ENCODE data around the gene CD300LD.
"Not testable (repeated sequence)": the region's sequence is repeated elsewhere in the genome, so short reads cannot be mapped to it uniquely, and the experiment has no call there.

The CD300LD gene

DNA sequence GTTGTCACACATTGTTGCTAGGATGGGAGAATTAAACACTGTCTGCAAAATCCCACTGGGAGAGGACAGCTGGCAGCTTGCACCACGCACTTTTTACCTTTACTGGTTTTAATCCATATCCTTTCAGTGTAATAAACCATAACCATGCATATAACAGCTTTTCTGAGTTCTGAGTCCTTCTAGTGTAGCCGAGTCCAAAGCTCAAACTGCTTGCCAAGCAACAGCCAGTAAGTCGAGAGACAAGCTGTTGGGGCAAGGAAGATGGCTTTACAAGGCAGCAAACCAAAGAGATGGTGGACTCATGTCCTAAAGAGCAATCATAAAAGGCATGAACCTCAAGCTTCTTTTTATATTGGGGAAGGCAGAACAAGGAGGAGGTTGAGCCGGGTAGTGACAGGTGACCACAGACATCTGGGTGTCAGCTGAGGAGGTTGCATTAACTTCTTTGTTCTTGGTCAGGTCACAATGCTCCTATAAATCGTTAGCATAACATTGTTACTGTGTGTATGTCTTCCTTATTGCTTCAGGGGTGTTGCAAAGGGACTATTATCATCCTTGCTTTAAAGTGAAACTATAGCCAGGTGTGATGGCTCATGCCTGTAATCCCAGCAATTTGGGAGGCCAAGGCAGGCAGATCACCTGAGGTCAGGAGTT, 17.5 kb downstream of the CD300LD start:
- H3K27me3 ChIP-seq (ENCODE audit: insufficient read depth, low read length, poor library complexity), result no peaks in the 10 kb centered on the region
- H3K23ac ChIP-seq (ENCODE audit: low read length), result no peak overlapping the region
- H3K4me3 ChIP-seq (ENCODE audit: low read length), result no peak overlapping the region

DNA sequence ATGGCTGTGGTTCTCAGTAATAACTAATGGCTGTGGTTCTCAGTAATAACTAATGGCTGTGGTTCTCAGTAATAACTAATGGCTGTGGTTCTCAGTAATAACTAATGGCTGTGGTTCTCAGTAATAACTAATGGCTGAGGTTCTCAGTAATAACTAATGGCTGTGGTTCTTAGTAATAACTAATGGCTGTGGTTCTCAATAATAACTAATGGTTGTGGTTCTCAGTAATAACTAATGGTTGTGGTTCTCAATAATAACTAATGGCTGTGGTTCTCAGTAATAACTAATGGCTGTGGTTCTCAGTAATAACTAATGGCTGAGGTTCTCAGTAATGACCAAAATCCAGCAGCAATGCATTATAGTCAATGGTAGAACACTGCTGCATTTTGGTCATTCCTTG, 18.4 kb downstream of the CD300LD start:
- H3K18ac ChIP-seq (ENCODE audit: low read length); H2AK5ac ChIP-seq (ENCODE audit: low read length); H2BK5ac ChIP-seq (ENCODE audit: low read length); H3K36me3 ChIP-seq (ENCODE audit: control insufficient read depth, insufficient read depth, low read length); H3K79me1 ChIP-seq (ENCODE audit: low read length); H4K8ac ChIP-seq (ENCODE audit: low read depth, low read length); H3K27me3 ChIP-seq (ENCODE audit: insufficient read depth, low read length, poor library complexity); H2BK120ac ChIP-seq (ENCODE audit: low read depth, low read length); H3K9ac ChIP-seq (ENCODE audit: low read length); H3K4me3 ChIP-seq (ENCODE audit: low read length); H3K4ac ChIP-seq (ENCODE audit: low read depth, low read length); H3K27ac ChIP-seq (ENCODE audit: low read depth, low read length); H3K4me2 ChIP-seq (ENCODE audit: low read length); H3K56ac ChIP-seq (ENCODE audit: low read length); H2BK15ac ChIP-seq (replicated peaks; ENCODE audit: low read depth); H3K23ac ChIP-seq (ENCODE audit: low read length); H3K4me1 ChIP-seq (ENCODE audit: control insufficient read depth, low read depth, low read length); H4K5ac ChIP-seq (ENCODE audit: low read length); DNase-seq; H3K79me2 ChIP-seq (ENCODE audit: control insufficient read depth, insufficient read depth, low read length): not testable (repeated sequence)

More for the DNA sequence above, 17.5 kb downstream of the CD300LD start:
- Histone ChIP-seq H3K18ac (ENCODE audit: low read length) (no peak overlapping the region), H3K36me3 (ENCODE audit: control insufficient read depth, insufficient read depth, low read length) (no peaks in the 10 kb centered on the region), H4K8ac (ENCODE audit: low read depth, low read length) (no peak overlapping the region), H4K5ac (ENCODE audit: low read length) (no peak overlapping the region), H2BK15ac (replicated peaks; ENCODE audit: low read depth) (no peak overlapping the region), H3K9ac (ENCODE audit: low read length) (no peak overlapping the region), H2BK5ac (ENCODE audit: low read length) (no peak overlapping the region), H3K4ac (ENCODE audit: low read depth, low read length) (no peak overlapping the region), H3K4me1 (ENCODE audit: control insufficient read depth, low read depth, low read length) (no peaks in the 10 kb centered on the region), H3K79me2 (ENCODE audit: control insufficient read depth, insufficient read depth, low read length) (no peaks in the 10 kb centered on the region), H3K4me2 (ENCODE audit: low read length) (no peak overlapping the region), H2AK5ac (ENCODE audit: low read length) (no peak overlapping the region), H3K27ac (ENCODE audit: low read depth, low read length) (no peak overlapping the region), H2BK120ac (ENCODE audit: low read depth, low read length) (no peak overlapping the region), H3K56ac (ENCODE audit: low read length) (no peak overlapping the region), H3K79me1 (ENCODE audit: low read length) (no peaks in the 10 kb centered on the region)
- no CpG with 5 or more reads among the region's 5 CpGs for WGBS (ENCODE audit: extremely low coverage, insufficient coverage, low lambda C conversion rate)
- no peak for DNase-seq

DNA sequence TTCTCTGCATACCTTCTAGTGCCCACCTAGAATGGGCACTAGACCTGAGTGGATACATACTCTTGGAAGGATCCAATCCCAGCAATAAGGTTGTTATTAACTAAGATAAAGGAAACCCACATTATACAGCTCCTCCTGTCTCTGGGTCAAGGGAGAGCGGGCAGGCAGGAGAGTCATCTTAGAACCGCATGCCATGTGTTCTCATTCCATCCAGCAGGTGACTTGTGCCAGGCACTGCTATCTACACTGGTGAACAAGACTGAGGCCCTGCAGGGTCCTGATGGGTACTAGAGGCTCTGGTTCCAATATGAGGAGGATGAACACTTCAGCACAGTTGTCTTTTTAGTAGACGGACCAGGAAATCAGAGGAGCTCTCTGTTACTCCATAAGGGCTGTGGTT, 18.9 kb downstream of the CD300LD start:
- Histone ChIP-seq H3K4me1 (ENCODE audit: control insufficient read depth, low read depth, low read length) (no peaks in the 10 kb centered on the region), H3K4me3 (ENCODE audit: low read length) (no peak overlapping the region), H3K79me1 (ENCODE audit: low read length) (no peaks in the 10 kb centered on the region), H3K4me2 (ENCODE audit: low read length) (no peak overlapping the region), H3K27me3 (ENCODE audit: insufficient read depth, low read length, poor library complexity) (no peaks in the 10 kb centered on the region), H2BK120ac (ENCODE audit: low read depth, low read length) (no peak overlapping the region), H3K4ac (ENCODE audit: low read depth, low read length) (no peak overlapping the region), H3K9ac (ENCODE audit: low read length) (no peak overlapping the region), H3K79me2 (ENCODE audit: control insufficient read depth, insufficient read depth, low read length) (no peaks in the 10 kb centered on the region), H2BK5ac (ENCODE audit: low read length) (no peak overlapping the region), H2BK15ac (replicated peaks; ENCODE audit: low read depth) (no peak overlapping the region), H3K23ac (ENCODE audit: low read length) (no peak overlapping the region), H4K8ac (ENCODE audit: low read depth, low read length) (no peak overlapping the region), H3K36me3 (ENCODE audit: control insufficient read depth, insufficient read depth, low read length) (no peaks in the 10 kb centered on the region), H4K5ac (ENCODE audit: low read length) (no peak overlapping the region), H3K18ac (ENCODE audit: low read length) (no peak overlapping the region), H3K27ac (ENCODE audit: low read depth, low read length) (no peak overlapping the region), H2AK5ac (ENCODE audit: low read length) (no peak overlapping the region), H3K56ac (ENCODE audit: low read length) (no peak overlapping the region)
- no CpG with 5 or more reads among the region's 3 CpGs for WGBS (ENCODE audit: extremely low coverage, insufficient coverage, low lambda C conversion rate)
- peak; percentile 28 for DNase-seq

DNA sequence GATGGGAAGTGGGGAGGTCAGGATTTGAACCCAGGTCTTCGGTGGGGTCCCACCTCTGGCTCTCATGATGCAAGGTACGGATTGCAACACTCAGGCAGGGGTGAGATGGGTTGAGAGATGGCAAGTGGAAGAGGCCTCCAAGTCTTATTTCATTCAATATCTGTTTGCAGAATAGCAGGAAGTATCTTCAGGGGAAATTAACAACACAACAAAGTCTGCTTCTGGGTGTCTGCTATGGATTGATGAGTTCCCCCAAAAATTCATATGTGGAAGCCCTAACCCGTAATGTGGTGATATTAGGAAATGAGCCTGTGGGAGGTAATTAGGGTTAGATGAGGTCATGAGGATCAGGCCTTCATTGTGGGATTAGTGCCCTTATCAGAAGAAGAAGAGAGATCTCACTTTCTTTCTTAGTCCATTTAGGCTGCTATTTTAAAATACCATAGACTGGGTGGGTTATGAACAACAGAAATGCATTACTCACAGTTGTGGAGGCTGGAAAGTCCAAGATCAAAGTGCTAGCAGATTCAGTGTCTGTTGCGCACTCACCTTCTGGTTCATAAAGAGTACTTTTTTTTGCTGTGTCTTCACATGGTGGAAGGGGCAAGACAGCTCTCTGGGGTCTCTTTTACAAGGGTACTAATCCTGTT, 20.3 kb downstream of the CD300LD start:
- H3K27ac ChIP-seq (ENCODE audit: low read depth, low read length), result no peak overlapping the region
- WGBS (ENCODE audit: extremely low coverage, insufficient coverage, low lambda C conversion rate), result no CpG with 5 or more reads among the region's 4 CpGs
- no peak overlapping the region for H3K23ac ChIP-seq (ENCODE audit: low read length)
- no peaks in the 10 kb centered on the region for H3K27me3 ChIP-seq (ENCODE audit: insufficient read depth, low read length, poor library complexity)
- H3K9ac ChIP-seq (ENCODE audit: low read length), result no peak overlapping the region
- no peak overlapping the region for H2AK5ac ChIP-seq (ENCODE audit: low read length)
- no peak overlapping the region for H3K18ac ChIP-seq (ENCODE audit: low read length)
- no peak for DNase-seq
- H3K56ac ChIP-seq (ENCODE audit: low read length), result no peak overlapping the region
- H3K79me1 ChIP-seq (ENCODE audit: low read length), result no peaks in the 10 kb centered on the region
- H3K4me3 ChIP-seq (ENCODE audit: low read length), result no peak overlapping the region
- no peak overlapping the region for H2BK120ac ChIP-seq (ENCODE audit: low read depth, low read length)
- no peaks in the 10 kb centered on the region for H3K4me1 ChIP-seq (ENCODE audit: control insufficient read depth, low read depth, low read length)
- no peak overlapping the region for H3K4me2 ChIP-seq (ENCODE audit: low read length)
- no peak overlapping the region for H2BK15ac ChIP-seq (replicated peaks; ENCODE audit: low read depth)
- no peak overlapping the region for H3K4ac ChIP-seq (ENCODE audit: low read depth, low read length)
- H3K79me2 ChIP-seq (ENCODE audit: control insufficient read depth, insufficient read depth, low read length), result no peaks in the 10 kb centered on the region
- H3K36me3 ChIP-seq (ENCODE audit: control insufficient read depth, insufficient read depth, low read length), result no peaks in the 10 kb centered on the region
- H4K8ac ChIP-seq (ENCODE audit: low read depth, low read length), result no peak overlapping the region
- H2BK5ac ChIP-seq (ENCODE audit: low read length), result no peak overlapping the region
- H4K5ac ChIP-seq (ENCODE audit: low read length), result no peak overlapping the region

DNA sequence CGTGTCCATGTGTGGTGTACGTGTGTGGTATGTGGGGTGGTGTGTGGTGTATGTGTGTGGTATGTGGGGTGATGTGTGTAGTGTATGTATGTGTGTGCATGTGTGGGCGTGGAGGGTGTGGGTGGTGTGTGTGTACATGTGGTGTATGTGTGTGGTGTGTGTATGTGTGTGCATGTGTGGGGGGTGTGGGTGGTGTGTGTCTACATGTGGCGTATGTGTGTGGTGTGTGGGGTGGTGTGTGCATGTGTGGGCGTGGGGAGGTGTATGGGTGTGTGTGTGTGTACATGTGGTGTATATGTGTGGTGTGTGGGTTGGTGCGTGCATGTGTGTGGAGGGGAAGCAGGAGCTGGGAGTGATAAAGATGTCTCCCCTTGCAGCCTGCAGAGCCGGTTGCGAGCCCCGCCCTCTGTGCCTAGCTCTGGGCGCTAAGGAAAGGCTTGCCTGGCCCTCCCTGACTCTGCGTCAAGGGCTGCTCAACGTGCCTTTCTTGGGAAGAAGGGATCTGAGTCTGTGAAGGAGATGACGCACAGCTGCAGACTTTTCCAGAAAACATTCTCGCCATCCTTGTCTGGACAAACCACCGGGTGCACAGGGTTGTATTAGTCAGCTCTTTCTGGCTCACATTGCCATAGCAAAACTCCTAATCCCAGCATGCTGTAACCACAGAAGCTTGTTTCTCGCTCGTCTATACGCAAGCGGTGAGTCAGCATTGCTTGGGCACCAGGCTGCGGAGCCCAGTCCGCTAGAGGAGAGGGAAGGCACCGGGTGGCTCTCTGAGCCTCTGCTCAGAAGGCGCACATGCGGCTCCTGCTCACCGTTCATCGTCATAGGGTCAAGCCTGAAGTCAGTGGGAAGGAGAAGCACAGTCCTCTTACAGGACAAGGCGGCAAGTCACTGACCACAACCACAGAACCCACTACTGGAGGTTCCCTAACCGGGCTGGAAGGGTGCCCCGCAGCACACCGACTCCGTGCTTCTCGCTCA, 22.8 kb downstream of the CD300LD start:
- Histone ChIP-seq H3K4me3 (ENCODE audit: low read length) (no peak overlapping the region), H3K79me1 (ENCODE audit: low read length) (no peaks in the 10 kb centered on the region), H3K56ac (ENCODE audit: low read length) (no peak overlapping the region), H3K79me2 (ENCODE audit: control insufficient read depth, insufficient read depth, low read length) (no peaks in the 10 kb centered on the region), H4K5ac (ENCODE audit: low read length) (no peak overlapping the region), H3K27ac (ENCODE audit: low read depth, low read length) (no peak overlapping the region), H2BK5ac (ENCODE audit: low read length) (no peak overlapping the region), H3K4ac (ENCODE audit: low read depth, low read length) (no peak overlapping the region), H3K23ac (ENCODE audit: low read length) (no peak overlapping the region), H4K8ac (ENCODE audit: low read depth, low read length) (no peak overlapping the region), H3K4me1 (ENCODE audit: control insufficient read depth, low read depth, low read length) (peaks cover 2% of the 10 kb centered on the region), H3K4me2 (ENCODE audit: low read length) (no peak overlapping the region), H3K9ac (ENCODE audit: low read length) (no peak overlapping the region), H2AK5ac (ENCODE audit: low read length) (no peak overlapping the region), H3K36me3 (ENCODE audit: control insufficient read depth, insufficient read depth, low read length) (no peaks in the 10 kb centered on the region), H3K27me3 (ENCODE audit: insufficient read depth, low read length, poor library complexity) (no peaks in the 10 kb centered on the region), H3K18ac (ENCODE audit: low read length) (no peak overlapping the region), H2BK15ac (replicated peaks; ENCODE audit: low read depth) (no peak overlapping the region), H2BK120ac (ENCODE audit: low read depth, low read length) (no peak overlapping the region)
- DNase-seq, result peak; percentile 43
- 100% methylated on average over 3 of the region's 32 CpGs for WGBS (ENCODE audit: extremely low coverage, insufficient coverage, low lambda C conversion rate)

Data from mesendoderm (in vitro differentiated cells).